Prostate gland (tissue), 2 donors: ENCODE data around the gene CERS6.

Source experiments
- CTCF ChIP-seq, 4 experiments: fragments of 200-600 bp in 2 of 4; fragments of 450-650 bp in 2 of 4; sonication (generic) in 2 of 4; IDR thresholded peaks; 1 replicate in 3 of 4; 2 replicates in 1 of 4; pipeline ENCODE4 v1.5.1; 2016 to 2019; ENCODE audit warnings: antibody characterized with exemption in 4 of 4, mild to moderate bottlenecking in 2 of 4, moderate library complexity in 2 of 4
- POLR2AphosphoS5 ChIP-seq: sonication (generic); formaldehyde crosslinking; IDR thresholded peaks from one replicate; pipeline ENCODE4 v1.6.1; 2017; ENCODE audit warnings: antibody characterized with exemption

- no peak for TF ChIP-seq CTCF (IDR thresholded peaks at IDR 0.05)
- TF ChIP-seq POLR2AphosphoS5: no peak
Observed at GRCh38 chr2:168703926-168704325, 247.9 kb downstream of the CERS6 start.
